KMS-11 (cell line): ENCODE results near the gene HOXD4.

Experiments used
- H2AFZ ChIP-seq: fragments of 200-600 bp; sonication (generic); 2 replicates; pipeline ENCODE4 v1.6.1; 2016; ENCODE audit warnings: antibody characterized with exemption, mixed run types, low read depth
- H3K27ac ChIP-seq: fragments of 200-600 bp; sonication (generic); 2 replicates; pipeline ENCODE4 v1.6.1; 2016; ENCODE audit warnings: mild to moderate bottlenecking, mixed run types
- H3K27me3 ChIP-seq: fragments of 200-600 bp; sonication (generic); 2 replicates; pipeline ENCODE4 v1.6.1; 2017; ENCODE audit warnings: mild to moderate bottlenecking, low read depth, mixed run types, moderate library complexity; ENCODE audit not compliant: insufficient read depth
- H3K36me3 ChIP-seq: fragments of 200-600 bp; sonication (generic); 2 replicates; pipeline ENCODE4 v1.6.1; 2017; ENCODE audit warnings: mild to moderate bottlenecking, mixed run types; ENCODE audit not compliant: insufficient read depth
- H3K4me1 ChIP-seq: fragments of 200-600 bp; sonication (generic); 2 replicates; pipeline ENCODE4 v1.6.1; 2016; ENCODE audit warnings: mild to moderate bottlenecking, low read depth, mixed run types; ENCODE audit not compliant: poor library complexity, severe bottlenecking
- H3K4me2 ChIP-seq: fragments of 200-600 bp; sonication (generic); 2 replicates; pipeline ENCODE4 v1.7.0; 2016; ENCODE audit warnings: mild to moderate bottlenecking, mixed run types
- H3K4me3 ChIP-seq: fragments of 200-600 bp; sonication (generic); IDR thresholded peaks from 2 replicates; pipeline ENCODE4 v1.6.1; 2017; ENCODE audit warnings: low read depth, low read length, mixed read lengths; ENCODE audit not compliant: insufficient read depth
- H3K79me2 ChIP-seq: fragments of 200-600 bp; sonication (generic); 2 replicates; pipeline ENCODE4 v1.6.1; 2016; ENCODE audit warnings: low read depth, mixed run types; ENCODE audit not compliant: insufficient read depth
- H3K9ac ChIP-seq: fragments of 200-600 bp; sonication (generic); 2 replicates; pipeline ENCODE4 v1.6.1; 2016; ENCODE audit warnings: mild to moderate bottlenecking, mixed run types
- H4K20me1 ChIP-seq: fragments of 200-600 bp; sonication (generic); 2 replicates; pipeline ENCODE4 v1.6.1; 2016; ENCODE audit warnings: mild to moderate bottlenecking, mixed run types; ENCODE audit not compliant: insufficient read depth
- TF ChIP-seq, protein P1 (sequence below): fragments of 200-600 bp; sonication (generic); conservative IDR thresholded peaks from 2 replicates; pipeline ENCODE4 v1.6.1; 2017; ENCODE audit warnings: low read depth, mild to moderate bottlenecking, antibody characterized with exemption, low read length, moderate library complexity, mixed read lengths

HOXD4 gene

DNA sequence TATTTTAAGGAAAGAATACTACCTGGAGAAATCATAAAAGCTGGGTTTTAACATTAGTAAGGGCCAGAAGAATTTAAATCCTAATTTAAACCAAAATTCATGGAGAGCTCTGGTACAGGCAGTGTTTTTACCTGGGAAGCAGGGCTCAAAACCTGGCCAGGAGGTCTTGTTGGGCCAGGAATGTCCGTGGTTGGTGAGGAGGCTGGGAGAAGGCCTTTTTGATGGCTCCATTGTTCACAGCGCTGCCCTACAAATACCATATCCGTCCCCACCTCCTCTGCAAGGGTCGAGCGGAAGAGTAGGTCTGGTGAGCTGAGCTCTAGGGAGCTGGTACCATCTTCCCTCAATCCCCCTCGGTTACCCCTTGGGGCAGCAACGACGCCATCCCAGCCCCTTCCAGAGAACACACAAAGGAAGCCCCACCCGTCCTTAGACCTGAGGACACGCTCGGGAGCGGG, 26.3 kb downstream of the HOXD4 start:
- H3K9ac ChIP-seq, result no peak overlapping the region
- H3K36me3 ChIP-seq, result no peaks in the 10 kb centered on the region
- no peak overlapping the region for H3K4me2 ChIP-seq
- no peak overlapping the region for H3K27ac ChIP-seq
- H3K27me3 ChIP-seq, result no peaks in the 10 kb centered on the region
- no peak overlapping the region for H3K4me3 ChIP-seq
- TF ChIP-seq, protein P1, sequence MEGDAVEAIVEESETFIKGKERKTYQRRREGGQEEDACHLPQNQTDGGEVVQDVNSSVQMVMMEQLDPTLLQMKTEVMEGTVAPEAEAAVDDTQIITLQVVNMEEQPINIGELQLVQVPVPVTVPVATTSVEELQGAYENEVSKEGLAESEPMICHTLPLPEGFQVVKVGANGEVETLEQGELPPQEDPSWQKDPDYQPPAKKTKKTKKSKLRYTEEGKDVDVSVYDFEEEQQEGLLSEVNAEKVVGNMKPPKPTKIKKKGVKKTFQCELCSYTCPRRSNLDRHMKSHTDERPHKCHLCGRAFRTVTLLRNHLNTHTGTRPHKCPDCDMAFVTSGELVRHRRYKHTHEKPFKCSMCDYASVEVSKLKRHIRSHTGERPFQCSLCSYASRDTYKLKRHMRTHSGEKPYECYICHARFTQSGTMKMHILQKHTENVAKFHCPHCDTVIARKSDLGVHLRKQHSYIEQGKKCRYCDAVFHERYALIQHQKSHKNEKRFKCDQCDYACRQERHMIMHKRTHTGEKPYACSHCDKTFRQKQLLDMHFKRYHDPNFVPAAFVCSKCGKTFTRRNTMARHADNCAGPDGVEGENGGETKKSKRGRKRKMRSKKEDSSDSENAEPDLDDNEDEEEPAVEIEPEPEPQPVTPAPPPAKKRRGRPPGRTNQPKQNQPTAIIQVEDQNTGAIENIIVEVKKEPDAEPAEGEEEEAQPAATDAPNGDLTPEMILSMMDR, result no peak
- no peak overlapping the region for H2AFZ ChIP-seq
- no peaks in the 10 kb centered on the region for H3K79me2 ChIP-seq
- no peaks in the 10 kb centered on the region for H3K4me1 ChIP-seq
- no peaks in the 10 kb centered on the region for H4K20me1 ChIP-seq

DNA sequence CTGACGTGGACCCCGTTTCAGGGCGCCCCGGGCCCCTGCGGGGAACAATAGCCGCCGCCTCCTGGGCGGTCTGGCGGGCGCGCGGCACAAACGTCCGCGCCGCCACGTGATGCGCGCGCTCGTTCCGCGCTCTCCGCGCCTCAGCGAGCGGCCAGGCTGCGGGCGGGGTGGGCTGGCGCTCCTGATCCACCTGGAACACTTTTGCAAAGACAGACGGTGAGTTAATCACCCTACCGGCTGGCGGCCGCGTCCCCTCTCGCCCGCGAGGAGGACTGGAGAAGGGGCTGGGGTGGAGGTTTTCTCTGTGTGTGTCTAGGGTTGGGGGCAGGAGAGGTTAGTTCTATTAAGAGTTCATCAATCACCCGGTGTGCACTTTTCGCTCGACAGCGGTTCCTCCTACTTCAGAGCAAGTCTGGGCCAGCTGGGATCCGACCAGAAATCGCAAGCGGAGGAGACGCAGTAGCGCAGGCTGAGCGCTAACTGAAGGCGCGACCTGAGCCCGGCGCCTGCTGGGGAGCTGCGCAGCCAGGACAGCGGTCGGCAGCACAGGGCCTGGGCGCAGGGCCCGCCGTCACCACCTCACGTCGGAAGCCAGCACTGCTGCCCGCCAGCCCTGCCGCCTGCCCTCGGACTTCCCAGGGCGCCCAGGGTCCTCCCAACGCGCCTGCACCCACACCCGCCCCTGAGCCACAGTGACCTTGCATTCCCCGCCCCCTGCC, 26.8 kb downstream of the HOXD4 start:
- Histone ChIP-seq H3K36me3 (no peaks in the 10 kb centered on the region), H3K4me2 (no peak overlapping the region), H3K4me1 (no peaks in the 10 kb centered on the region), H2AFZ (no peak overlapping the region), H3K4me3 (no peak overlapping the region), H3K9ac (no peak overlapping the region), H4K20me1 (no peaks in the 10 kb centered on the region), H3K27me3 (no peaks in the 10 kb centered on the region), H3K27ac (no peak overlapping the region), H3K79me2 (no peaks in the 10 kb centered on the region)
- TF ChIP-seq, protein P1, result no peak

DNA sequence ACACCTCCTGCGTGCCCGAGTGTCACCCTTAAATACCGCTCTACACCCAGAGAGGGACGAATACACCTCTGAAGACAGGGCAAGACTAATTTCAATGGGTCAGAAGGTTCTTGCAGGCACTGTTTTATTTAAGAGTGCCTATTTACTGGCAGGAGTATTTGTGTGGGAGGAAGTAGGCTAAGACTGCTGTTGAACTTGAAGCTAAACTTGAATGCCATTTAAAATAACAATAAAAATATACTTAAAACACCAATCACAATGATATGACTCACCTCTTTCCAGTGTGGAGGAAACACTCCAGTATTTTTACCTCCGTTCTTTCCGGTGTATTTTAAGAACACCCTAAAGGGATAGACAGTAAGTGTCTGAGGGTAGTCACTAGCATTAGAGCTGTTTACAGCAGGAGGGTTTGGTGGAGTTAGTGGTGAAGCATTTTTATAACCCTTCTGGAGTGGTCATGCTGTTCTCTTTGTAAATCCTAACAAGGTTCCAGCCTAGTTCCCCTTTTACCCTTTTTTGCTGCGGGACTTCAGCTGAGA, 27.5 kb downstream of the HOXD4 start:
- Histone ChIP-seq H4K20me1 (no peaks in the 10 kb centered on the region), H3K4me2 (no peak overlapping the region), H2AFZ (no peak overlapping the region), H3K36me3 (no peaks in the 10 kb centered on the region), H3K79me2 (no peaks in the 10 kb centered on the region), H3K4me3 (no peak overlapping the region), H3K27me3 (no peaks in the 10 kb centered on the region), H3K27ac (no peak overlapping the region), H3K4me1 (no peaks in the 10 kb centered on the region), H3K9ac (no peak overlapping the region)
- TF ChIP-seq, protein P1, result no peak

DNA sequence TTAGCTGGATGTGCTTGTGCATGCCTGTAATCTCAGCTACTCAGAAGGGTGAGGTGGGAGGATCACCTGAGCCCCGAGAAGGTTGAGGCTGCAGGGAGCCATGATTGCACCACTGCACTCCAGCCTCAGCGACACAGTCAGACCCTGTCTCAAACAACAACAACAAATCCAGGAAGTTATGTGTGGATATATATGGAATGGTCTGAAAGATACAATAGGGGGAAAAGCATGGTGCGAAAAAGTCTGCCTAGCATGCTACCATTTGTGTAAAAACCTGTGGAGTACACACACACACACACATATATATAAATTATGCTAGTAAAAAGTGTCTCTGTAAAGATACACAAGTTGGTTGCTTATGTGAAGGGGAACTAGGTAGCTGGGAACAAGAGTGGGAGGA, 30.2 kb downstream of the HOXD4 start:
- no peaks in the 10 kb centered on the region for H3K36me3 ChIP-seq
- H3K27ac ChIP-seq, result no peak overlapping the region
- no peak overlapping the region for H2AFZ ChIP-seq
- no peak overlapping the region for H3K4me2 ChIP-seq
- TF ChIP-seq, protein P1, result no peak
- no peaks in the 10 kb centered on the region for H3K79me2 ChIP-seq
- H4K20me1 ChIP-seq, result no peaks in the 10 kb centered on the region
- no peak overlapping the region for H3K9ac ChIP-seq
- no peaks in the 10 kb centered on the region for H3K27me3 ChIP-seq
- H3K4me1 ChIP-seq, result no peaks in the 10 kb centered on the region
- no peak overlapping the region for H3K4me3 ChIP-seq
